Tibial artery (tissue), 4 donors: ENCODE data around the gene TRIM44.
A peak's percentile ranks its signal among the peaks of the same experiment; 100 is the strongest.

Experiments
- DNase-seq, 2 donors: peaks; one replicate each; pipeline ENCODE4 v3.0.0-alpha.2; 2019
- H3K27ac ChIP-seq, 2 donors: fragments of 200-600 bp; sonication (generic) in 1 of 2; 1 replicate in 1 of 2; 2 replicates in 1 of 2; pipeline ENCODE4 v1.5.1; 2018 to 2019; ENCODE audit warnings: mild to moderate bottlenecking in 1 of 2
- H3K27me3 ChIP-seq, 2 donors: fragments of 200-600 bp; sonication (generic) in 1 of 2; one replicate each; pipeline versions ENCODE4 v1.5.1 to v1.6.0; 2016 to 2019
- H3K36me3 ChIP-seq, 3 donors: fragments of 200-600 bp; sonication (generic) in 2 of 3; one replicate each; pipeline ENCODE4 v1.5.1; 2016 to 2019; ENCODE audit warnings: mild to moderate bottlenecking in 2 of 3
- H3K4me1 ChIP-seq, 4 donors: fragments of 200-600 bp; sonication (generic) in 2 of 4; 1 replicate in 3 of 4; 2 replicates in 1 of 4; pipeline ENCODE4 v1.5.1; 2016 to 2019
- H3K4me3 ChIP-seq, 2 donors: fragments of 200-600 bp; sonication (generic) in 1 of 2; 1 replicate in 1 of 2; 2 replicates in 1 of 2; pipeline ENCODE4 v1.5.1; 2018 to 2019; ENCODE audit warnings: mild to moderate bottlenecking in 2 of 2
- H3K9me3 ChIP-seq, 3 donors: fragments of 200-600 bp; sonication (generic) in 1 of 3; one replicate each; pipeline ENCODE4 v1.5.1; 2016 to 2019
- CTCF ChIP-seq, 2 experiments: fragments of 200-600 bp in 1 of 2; fragments of 450-650 bp in 1 of 2; IDR thresholded peaks; one replicate each; pipeline ENCODE4 v1.5.1; 2017 to 2019; ENCODE audit warnings: antibody characterized with exemption in 2 of 2, mild to moderate bottlenecking in 1 of 2, moderate library complexity in 1 of 2
- intact Hi-C: fragments of 100-400 bp; cut with DNase I; formaldehyde crosslinking; loops from one replicate; pipeline ENCODE4 v1.15.0; 2023; ENCODE audit warnings: low total_unique reads

TRIM44 gene

GRCh38 chr11:35655254-35655653 is 7.3 kb upstream of the TRIM44 start:
- no peak for TF ChIP-seq CTCF (IDR thresholded peaks at IDR 0.05)
- no peak overlapping the region for H3K27ac ChIP-seq
- no peaks in the 10 kb centered on the region for H3K4me1 ChIP-seq
- no peaks in the 10 kb centered on the region for H3K9me3 ChIP-seq
- intact Hi-C loops, result no loop called here
- peaks cover 0 to 6% of the 10 kb centered on the region in 2 donors for H3K27me3 ChIP-seq
- no peak for DNase-seq
- H3K4me3 ChIP-seq, result no peak overlapping the region
- H3K36me3 ChIP-seq, result no peaks in the 10 kb centered on the region

- H3K9me3 ChIP-seq, result no peaks in the 10 kb centered on the region
- intact Hi-C loops, result no loop called here
- TF ChIP-seq CTCF (IDR thresholded peaks at IDR 0.05), result no peak
- no peak overlapping the region for H3K27ac ChIP-seq
- H3K4me1 ChIP-seq, result no peaks in the 10 kb centered on the region
- H3K27me3 ChIP-seq, result peaks cover 0 to 6% of the 10 kb centered on the region in 2 donors
- no peak for DNase-seq
- no peaks in the 10 kb centered on the region for H3K36me3 ChIP-seq
- H3K4me3 ChIP-seq, result no peak overlapping the region
Observed at GRCh38 chr11:35655856-35656255, 6.7 kb upstream of the TRIM44 start.

DNA sequence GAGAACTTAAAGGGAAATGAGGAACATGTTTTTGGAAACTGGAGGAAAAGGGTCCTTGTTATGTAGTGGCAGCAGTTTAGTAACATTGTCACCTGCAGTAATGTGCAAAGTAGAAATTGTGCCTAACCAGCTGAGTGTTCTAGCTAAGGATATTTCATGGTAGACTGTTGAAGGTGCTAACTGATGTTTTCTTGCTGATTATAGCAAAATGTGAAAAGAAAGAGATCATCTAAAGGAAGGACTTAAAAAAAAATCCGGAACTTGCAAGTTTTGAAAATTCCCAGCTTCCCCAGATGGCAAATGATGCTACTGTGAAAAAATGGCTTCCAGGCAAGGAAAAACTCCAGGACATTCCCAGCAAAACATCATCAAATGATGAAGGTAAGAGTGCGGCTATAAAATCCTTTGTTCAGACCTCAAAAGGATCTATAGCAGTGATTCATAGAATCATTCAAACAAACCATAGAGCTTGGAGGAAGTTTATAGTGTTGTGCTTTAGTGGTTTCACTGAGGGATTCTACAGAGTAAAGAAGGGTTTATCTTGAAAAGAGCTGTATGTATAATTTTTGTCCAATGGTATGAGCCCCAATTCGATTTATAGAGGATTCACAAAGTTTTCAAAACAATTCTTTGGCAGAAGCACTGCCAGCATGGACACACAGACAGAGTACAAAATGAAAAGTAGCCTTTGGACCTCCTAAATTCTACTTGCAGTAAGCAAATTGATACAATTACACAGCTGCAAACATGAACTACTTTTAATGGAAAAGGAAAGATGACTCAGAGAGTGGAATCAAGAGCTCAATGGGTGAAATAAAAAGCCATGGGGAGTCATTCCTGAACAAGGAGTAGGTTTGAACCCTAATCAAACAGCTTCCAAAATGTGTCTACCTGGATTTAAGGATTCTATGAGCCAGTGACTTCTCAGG is 4.3 kb upstream of the TRIM44 start:
- Histone ChIP-seq H3K27me3 (peaks cover 0 to 3% of the 10 kb centered on the region in 2 donors), H3K36me3 (no peaks in the 10 kb centered on the region), H3K27ac (no peak overlapping the region), H3K4me1 (peaks cover 0 to 8% (median 3%) of the 10 kb centered on the region in 4 donors), H3K4me3 (no peak overlapping the region), H3K9me3 (no peaks in the 10 kb centered on the region)
- TF ChIP-seq CTCF (IDR thresholded peaks at IDR 0.05), result no peak
- intact Hi-C loops, result no loop called here
- DNase-seq, result no peak

- Histone ChIP-seq H3K27ac (peak overlapping the region; percentile 92 to 95), H3K4me3 (peak overlapping the region; percentile 81 to 97), H3K27me3 (peaks cover 0 to under 1% of the 10 kb centered on the region in 2 donors), H3K9me3 (no peaks in the 10 kb centered on the region), H3K36me3 (no peaks in the 10 kb centered on the region), H3K4me1 (peaks cover 0 to 24% (median 13%) of the 10 kb centered on the region in 4 donors)
- TF ChIP-seq CTCF (IDR thresholded peaks at IDR 0.05), result no peak
- intact Hi-C loops, result loop anchor here (5.0 kb wide), 1 partner anchor 44 kb away; the partner anchor contains the start of gene FJX1
- DNase-seq, result no peak
Observed at GRCh38 chr11:35661534-35661933, 1.0 kb upstream of the TRIM44 start.

DNA sequence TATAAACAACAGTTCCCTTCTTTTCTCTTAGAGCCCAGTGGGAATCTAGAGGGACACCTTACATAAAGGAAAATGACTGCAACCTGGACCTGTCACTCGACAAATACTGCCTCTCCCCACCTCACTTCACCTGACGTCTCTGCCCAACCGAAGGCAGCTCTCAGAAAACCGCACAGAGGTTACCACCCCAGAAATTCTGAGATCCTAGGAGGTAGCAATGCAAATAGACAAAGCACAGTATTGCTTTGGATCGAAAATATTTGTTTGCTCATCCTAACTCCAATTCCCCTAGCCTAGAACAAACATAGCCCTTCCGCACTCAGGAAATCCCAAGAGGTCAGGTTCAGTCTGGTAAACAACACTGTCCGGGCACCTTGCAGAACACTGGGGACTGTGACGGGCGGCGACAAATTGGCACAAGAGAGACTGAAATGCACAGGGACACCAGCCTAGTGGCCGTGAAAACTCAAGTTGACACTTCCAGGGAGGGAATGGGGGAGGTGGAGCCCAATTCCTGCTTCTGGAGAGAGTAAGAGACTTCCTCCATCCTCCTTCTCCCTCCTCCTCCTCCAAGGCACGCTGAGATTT is 420 bp upstream of the TRIM44 start:
- Histone ChIP-seq H3K27ac (peak overlapping the region; percentile 92 to 95), H3K4me1 (peaks cover 0 to 24% (median 13%) of the 10 kb centered on the region in 4 donors), H3K4me3 (peak overlapping the region; percentile 81 to 97), H3K9me3 (peaks cover 0 to 3% (median 0%) of the 10 kb centered on the region in 3 donors), H3K36me3 (no peaks in the 10 kb centered on the region), H3K27me3 (no peaks in the 10 kb centered on the region)
- intact Hi-C loops, result loop anchor here (5.0 kb wide), 1 partner anchor 45 kb away; the partner anchor contains the start of gene FJX1
- TF ChIP-seq CTCF (IDR thresholded peaks at IDR 0.05), result no peak
- DNase-seq, result no peak
